Posterior cingulate gyrus (tissue), 11 donors: ENCODE results near the gene LYRM4.

Experiments used
- DNase-seq, 10 donors: peaks; one replicate each; pipeline versions ENCODE4 v3.0.0 to v3.0.0-alpha.2; 2020 to 2021; ENCODE audit warnings: mixed read lengths in 3 of 10
- intact Hi-C: fragments of 100-400 bp; cut with DNase I; formaldehyde crosslinking; loops from one replicate; pipeline ENCODE4 v1.15.1; 2023

Gene LYRM4

DNA sequence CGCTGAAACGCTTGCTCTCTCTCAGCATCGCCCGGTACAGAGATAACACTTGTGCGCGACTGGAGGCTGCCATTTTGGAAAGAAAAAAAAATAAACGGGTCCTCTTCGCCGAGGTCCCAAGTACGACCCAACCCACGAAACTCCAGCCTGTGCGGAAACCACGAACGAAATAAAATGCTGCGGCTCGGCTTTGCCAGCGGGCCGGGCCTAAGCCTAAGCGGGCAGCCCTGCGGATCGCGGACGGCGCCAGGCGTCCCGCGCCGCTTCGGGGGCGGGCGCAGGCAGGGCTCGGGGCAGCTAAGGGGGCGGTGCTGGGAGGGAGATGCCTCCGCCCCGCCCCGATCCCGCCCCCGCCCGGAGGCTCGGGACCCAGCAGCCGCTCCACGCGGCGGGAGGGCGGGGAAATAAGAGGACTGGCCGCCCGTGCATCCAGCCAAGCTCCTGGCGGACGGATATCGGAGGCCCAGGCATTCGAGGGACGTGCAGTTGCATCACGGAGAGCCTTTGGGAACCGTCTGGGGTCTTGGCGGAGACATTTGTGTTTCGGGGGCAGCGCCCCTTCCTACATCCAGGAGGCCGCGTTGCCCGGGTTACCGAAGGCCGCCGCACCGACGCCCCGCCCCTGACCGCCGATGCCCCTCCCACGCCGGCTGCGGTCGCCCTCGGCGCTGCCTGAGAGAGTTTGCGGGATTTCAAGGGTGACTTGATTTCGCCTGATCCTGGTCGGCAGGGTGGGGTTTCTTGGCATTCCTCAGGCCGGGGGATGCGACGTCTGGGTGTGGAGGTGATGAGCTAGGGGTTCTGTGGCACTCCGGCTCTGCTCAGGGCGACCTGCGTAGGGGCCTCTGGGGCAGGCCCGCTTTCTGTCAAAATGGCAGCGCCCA is at the start of gene LYRM4, which contains the start of gene FARS2:
Gene LYRM4, minus strand, starts transcription at position 290 of the 884 bp plus-strand sequence. Its CDS starts 217 bp downstream, at position 73.
Gene FARS2, plus strand, starts transcription at position 853 of the 884 bp plus-strand sequence.
- intact Hi-C loops = no loop called here
- DNase-seq = peak; percentile 83 to 98 (median 88)

DNA sequence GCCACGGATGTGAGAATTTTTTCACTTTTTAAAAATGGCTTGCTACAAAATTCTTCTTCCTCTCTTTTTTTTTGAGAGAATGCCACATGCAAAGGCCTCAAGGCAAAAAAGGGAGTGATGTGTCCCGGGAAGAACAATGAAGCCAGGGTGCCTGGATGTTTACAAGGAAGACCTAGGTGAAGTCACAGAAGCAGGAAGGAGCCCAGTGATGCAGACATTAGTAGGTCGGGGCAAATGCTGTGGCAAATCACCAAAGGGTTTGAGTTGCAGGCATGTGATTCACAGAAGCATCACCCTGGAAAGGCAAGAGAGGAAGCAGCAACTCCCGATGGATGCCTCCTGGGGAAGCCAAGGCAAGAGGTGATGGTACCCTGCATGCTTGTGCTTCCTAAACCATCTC is 47.3 kb upstream of the LYRM4 start:
- DNase-seq = no peak
- intact Hi-C loops = no loop called here

DNA sequence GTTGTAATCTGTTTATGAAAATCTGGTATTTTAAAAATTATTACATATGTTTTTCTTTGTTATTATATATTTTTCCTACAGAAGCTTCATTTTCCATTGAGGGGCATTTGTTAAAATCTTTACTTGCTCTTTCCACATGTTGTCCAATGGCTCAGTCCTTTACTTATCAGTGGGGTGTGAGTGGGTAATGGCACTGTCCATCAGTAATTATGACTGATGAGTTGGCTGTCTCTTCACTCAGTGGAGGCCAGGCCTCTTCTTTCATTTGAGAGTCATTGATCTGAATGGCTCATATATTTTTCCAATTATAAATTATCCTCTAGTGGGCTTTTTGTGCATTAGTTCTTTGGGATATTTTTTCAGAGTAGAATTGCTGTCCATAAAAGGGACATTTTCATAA is 46.3 kb upstream of the LYRM4 start:
- intact Hi-C loops = no loop called here
- DNase-seq = no peak

DNA sequence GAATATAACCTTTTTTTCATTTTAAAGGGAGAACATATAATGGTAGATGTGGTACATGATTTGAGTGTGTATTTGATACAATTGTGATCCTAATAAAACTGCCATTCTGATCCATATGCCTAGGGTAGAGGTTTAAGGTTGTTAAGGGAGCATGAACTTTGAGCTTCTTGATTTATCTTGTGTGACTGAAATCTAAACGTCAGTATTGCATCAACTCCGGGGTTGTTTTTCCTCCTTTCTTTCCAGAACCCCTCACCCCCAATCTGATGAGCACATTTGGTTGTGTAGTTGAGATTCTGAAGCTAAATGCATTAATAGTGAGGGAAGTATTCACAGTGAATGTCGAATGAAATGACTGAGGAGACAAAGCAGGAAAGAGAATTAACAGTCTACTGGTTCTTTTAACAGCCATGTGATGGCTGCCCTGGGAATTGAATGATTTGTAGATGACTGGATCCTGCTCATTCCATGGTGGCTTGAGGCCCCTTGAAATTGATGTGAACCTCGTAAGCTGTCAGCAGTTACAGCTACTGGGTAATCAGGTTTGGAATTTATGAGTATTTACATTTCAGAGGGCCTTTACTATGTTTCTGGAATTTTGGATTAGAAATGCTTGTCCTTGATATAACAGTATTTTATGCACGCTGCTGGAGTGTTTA is 45.3 kb upstream of the LYRM4 start:
- intact Hi-C loops = no loop called here
- DNase-seq = no peak

DNA sequence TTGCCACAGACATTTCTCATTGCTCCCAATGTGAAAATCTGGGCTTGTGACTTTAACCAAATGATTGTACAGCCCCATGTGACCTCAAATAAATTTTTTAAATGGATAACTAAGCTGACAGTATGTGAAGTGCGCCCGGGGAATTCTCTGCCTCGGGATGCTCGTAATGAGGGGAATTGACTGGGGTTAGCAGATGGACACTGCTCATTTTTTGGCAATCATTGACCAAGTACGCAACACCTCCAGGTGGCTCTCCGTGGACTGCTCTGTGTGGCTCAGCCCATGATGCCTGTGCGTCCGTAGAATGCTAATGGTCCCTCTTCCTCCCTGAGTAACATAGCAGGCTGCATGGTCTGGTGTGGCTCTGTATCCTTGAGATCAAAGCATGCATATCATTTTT is 42.9 kb upstream of the LYRM4 start:
- DNase-seq = no peak
- intact Hi-C loops = no loop called here

DNA sequence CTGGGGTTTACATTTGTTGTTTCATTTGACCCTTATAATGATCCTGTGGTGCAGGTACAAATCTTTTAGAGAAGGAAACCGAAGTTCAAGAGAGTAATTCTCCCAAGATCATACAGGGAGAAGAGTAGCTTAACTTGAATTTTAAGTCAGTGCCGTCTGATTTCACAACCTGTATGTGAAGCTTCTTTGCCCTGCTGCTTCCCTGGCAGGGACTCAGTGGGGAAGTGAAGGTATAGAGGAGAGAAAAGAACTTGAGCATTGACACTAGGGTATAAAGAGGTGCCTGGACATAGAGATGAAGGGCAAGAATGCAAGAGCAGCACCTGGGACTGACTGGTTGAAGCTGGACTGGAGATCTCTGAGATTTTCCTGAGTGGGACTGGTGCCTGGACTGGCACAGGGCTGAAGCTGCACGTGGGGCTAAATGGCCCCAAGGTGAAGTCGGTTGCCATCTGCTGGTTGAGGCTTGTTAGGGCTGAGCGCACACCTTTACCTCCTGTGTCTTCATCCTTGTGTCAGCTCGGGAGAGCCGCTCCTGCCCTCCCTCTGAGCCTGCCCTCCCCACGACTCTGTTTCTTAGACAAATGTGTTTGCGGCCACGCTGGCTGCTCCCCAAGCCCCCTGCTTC is 42.4 kb upstream of the LYRM4 start:
- DNase-seq = peak in 1 of 10 donors; percentile 64
- intact Hi-C loops = no loop called here

DNA sequence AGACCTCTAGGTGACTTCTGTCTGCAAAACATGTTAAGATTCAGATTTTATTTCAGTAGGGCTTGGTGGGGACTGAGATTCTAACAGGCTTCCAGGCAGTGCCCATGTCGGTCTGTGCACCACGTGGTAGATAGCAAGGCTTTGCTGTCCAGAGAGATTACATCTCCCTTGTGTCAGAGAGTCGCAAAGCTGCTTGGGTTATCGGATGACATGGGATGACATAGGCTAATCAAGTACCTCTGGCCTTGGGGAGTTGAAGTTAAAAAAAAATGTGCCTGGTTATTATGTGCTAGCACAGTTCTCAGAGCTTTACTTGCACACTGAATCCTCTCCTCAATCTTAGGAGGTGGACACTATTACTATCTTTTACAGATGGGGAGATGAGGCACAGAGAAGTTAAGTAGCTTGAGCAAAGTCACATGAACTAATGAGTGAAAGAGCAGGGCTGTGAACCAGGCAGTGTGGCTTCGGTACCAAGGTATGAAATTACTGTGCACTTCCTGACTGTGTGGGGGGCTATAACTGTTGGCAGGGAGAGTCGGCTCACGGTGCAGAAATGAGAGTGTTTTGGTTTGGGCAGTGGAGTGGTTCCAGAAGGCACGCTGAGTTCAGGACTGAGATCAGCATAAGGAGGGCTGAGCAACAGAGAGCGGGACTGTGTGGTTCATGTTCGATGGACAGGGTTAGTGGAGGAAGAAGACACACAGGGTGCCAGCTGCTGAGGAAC is 41.6 kb upstream of the LYRM4 start:
- intact Hi-C loops = no loop called here

DNA sequence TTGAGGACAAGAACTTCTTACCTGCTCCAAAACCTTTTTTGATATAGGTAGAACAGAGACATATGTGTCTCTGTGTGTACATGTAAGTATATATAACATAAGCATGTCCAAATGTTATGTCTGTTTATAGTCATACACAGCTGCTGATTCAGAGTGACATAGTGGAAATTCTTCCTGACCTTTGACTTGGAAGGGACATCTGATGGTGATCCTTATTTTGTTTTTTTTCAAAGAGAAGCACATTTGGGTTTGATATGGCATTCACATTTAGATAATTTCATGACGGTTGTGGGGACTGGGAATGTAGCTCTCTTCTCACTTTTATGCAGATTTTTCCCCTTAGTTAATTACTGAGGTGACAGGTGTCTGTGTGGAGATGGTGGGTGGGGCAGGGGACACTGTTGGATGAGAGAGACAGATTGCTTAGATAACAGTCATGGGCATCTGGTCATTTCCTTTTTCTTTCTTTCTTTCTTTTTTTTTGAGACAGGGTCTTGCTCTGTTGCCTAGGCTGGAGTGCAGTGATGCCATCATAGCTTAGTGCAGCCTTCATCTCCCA is 39.5 kb upstream of the LYRM4 start:
- DNase-seq = no peak
- intact Hi-C loops = no loop called here

More for the DNA sequence above, 41.6 kb upstream of the LYRM4 start:
- no peak for DNase-seq

DNA sequence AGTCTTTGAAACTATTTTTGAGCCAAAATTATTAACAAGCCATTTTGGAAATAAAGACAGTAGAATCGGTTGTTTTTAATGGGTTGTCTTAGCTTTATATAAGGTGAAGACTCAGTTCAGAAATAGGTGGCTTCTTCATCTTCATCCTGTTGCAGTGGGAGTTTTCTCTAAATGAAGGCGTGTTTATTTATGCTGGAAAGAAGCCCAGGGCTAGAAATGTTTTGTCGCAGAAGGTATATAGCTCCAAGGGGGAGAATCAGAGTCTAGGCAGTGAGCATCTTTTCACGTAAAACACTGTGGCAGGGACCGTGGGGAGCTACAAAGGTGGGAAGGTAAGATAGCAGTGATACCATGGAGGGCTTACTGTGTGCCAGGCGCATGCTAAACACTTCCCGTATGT is 34.9 kb upstream of the LYRM4 start:
- no peak for DNase-seq
- intact Hi-C loops = no loop called here

DNA sequence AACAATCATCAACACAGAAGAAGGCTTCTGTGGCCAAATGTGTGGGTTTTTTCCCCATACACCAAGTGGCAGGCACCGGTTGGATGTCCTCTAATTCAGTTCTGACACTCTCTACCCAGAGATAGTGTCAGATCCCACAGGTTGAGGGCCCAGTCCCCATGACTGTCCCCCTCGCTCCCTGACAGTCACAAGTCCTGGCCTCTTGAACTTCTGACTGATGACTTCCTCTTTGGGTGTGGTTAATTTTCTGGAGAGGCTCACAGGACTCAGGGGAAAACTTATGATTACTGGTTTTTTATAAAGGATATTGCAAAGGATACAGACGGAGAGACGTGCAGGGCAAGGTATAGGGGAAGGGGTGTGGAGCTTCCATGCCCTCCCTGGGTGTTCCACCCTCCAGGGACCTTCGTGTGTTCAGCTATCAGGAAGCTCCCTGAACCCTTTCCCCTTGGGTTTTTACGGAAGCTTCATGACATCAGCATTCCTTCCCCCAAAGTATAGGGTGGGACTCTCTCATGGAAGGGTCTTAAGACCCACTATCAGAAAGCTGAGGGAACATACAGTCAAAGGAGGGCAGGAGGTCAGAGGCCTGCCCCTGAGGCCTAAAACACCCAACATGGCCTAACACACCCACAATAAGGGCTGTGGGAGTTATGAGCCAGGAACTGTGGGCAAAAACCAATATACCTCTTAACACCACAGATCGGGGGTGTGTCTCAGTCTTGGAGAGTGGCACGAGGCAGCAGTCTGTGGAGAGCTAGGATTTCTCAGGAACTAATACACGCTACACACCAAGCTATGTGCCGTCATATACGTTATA is 33.9 kb upstream of the LYRM4 start:
- no peak for DNase-seq
- intact Hi-C loops = no loop called here

DNA sequence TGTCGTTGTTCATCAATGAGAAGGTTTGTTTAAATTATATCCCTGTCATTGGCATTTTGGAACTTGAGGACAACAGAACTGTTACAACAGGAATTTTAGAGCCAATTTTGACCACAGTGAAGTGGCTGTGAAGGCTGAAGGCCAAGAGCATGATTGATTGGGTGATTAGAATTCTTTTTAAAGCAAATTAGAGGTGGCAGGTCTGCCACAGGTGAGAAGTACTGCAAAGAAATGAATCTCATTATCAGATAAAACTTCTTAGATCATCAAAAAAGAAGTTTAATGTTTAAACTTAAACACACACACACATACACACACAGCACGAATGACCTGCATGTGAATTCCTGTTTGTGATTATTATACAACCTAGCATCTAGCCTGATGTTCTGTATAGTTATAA is 32.9 kb upstream of the LYRM4 start:
- intact Hi-C loops = no loop called here

DNA sequence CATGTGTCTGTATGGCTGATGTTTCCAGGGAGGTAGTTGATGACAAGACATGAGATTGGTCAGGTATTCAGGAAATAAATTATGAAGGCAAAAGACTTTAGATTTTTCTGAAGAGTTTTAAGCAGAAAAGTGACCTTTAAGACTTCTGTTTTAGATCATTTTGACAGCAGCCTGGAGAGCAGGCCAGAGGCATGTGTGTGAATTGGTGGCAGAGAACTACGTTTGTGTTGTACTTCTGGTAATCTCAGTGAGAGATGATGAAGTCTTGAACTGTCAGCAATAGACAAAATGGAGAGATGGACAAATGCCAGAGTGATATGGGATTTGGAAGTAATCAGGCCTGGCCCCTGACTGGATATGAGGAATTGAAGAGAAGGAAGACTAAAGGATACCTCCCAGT is 31.4 kb upstream of the LYRM4 start:
- DNase-seq = no peak
- intact Hi-C loops = no loop called here

More for the DNA sequence above, 32.9 kb upstream of the LYRM4 start:
- DNase-seq = no peak

DNA sequence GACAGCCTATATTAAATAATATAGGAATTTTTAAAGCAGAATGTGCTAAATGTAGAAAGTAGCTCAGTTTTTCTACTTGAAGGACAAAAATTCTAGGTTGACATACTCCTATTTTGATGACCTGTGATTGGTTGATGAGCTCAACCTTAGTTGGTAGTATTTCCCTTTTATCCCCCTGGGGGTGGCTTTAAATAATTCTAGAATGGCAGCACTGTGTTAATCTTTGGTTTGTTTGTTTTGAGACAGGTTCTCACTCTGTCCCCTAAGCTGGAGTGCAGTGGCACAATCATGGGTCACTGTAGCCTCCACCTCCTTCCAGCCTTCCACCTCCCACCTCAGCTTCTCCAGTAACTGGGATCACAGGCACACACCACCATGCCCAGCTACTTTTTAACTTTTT is 29.8 kb upstream of the LYRM4 start:
- intact Hi-C loops = no loop called here
- DNase-seq = no peak

DNA sequence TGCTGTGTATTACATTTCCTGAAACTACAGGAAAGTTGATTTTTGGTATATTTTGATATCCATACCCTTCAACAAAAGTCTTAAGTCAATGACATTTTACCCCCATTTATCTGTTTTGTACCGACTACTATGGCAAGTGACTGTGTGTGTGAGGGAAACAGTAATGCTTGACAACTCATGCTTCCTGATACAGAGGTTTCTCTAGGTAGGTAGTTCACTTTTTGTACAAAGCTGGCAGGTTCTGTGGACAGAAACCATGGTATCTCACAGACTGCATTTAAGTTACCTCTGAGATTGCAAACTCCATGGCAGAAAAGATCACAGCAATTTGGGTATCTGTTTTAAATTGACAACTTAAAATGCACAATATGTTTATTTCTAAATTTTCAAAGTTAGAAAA is 29.3 kb upstream of the LYRM4 start:
- intact Hi-C loops = no loop called here
- DNase-seq = no peak

DNA sequence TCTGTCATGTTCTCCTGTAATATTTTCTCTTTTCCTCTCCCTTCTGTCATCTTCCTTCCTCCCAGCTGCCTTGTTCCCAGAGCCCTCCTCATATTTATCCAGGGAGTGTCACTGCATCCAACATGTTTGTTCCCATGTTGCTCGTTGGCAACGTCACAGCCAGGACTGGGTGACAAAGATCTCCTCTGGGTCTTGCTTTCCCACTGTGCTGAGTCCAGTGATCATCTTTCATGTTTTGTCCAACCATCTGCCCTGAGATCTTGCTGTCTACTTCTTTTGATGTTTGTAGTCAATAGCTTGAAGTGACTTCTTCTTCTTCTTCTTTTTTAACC is 27.2 kb upstream of the LYRM4 start:
- no peak for DNase-seq
- intact Hi-C loops = no loop called here

DNA sequence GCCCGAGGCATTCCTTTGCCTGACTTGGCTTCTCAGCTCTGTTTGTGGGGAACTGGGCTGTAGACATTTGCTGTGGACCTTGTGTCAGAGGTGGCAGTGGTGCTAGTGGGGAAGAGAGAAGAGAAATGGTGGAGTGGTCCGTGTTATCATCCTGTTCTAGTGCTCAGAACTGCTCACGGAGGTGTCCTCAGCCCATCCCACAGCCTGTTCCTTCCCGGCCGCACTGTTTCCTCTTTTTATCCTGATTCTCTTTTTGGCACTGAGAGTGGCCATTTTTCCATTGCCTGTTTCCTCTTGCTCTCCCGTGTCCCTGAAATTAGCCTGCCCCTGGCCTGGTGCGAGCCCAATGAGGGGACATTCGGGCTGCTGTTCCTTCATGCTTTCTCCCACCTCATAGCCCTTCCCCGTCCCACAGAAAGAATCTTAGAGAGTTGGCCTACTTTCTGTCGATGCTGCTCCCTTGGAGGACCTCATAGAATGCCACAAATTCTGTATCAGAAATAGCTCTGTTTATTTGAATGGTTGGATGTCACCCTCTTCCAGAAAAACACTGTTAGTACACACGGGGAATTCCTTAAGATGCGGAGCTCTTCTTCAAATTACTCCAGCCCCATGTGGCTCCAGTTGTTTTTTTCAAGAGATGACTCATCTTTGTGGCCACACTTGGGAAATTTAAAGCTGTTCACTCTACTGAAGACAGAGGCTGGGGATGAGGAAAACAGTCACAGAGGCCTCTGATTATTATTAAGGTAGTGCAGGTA is 26.6 kb upstream of the LYRM4 start:
- intact Hi-C loops = no loop called here
- DNase-seq = no peak

DNA sequence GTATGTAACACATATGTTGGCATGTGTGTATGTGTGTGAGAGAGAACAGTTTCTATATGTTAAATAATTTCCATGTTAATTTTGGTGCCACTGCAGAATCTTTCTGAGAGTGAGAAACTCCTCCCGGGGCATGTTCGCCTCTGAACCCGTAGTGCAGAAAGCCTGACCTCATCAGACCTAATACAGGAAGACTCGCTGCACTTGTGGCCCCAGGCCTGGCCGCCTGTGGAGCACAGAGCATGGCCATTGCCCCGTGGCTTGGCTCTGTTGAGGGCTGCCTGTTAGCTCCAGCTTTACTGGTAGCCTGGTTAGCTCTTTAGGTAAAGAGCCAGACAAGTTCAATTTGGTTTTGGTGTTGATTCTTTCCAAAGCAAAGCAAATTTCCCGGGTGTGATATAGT is 26.0 kb upstream of the LYRM4 start:
- DNase-seq = no peak
- intact Hi-C loops = no loop called here

DNA sequence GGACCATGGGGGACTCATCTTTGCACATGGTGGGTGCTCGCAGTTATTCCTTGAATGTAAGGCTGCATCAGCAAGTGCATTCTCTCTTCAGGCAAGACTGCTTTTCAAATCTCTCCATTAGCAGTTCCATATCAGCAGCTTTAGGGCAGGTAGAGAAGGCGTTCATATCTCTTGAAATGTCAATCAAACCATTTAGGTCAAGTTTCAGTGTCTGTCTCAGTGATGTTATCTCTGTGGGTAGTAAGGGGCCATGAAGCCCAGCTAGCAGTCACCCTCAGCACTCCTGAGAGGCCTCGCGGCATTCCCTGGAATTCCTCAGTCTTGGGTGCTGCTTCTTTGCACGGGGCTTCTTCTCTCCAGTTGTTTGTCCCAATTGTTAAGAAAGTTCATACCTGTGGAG is 24.8 kb upstream of the LYRM4 start:
- DNase-seq = no peak
- intact Hi-C loops = no loop called here

DNA sequence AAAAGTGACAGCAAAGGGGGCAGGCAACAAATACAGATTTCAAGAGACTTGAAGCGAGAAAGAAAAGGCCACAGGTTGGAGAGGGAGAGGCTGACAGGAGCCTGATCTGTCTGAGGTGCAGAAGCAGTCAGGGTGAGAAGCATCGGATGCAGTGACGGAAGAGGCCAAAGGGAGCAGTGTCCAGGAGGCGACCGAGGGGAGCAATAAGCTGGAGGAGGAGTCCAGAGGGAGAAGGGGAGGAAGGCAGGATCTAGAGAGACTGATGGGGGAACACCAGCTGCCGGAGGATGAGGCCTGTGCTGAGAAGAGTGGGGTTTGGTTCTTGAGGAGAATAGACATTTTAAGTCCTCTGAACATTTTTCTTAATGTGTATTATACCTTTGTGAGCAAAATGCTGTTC is 24.3 kb upstream of the LYRM4 start:
- no peak for DNase-seq
- intact Hi-C loops = no loop called here
